Muscle of leg (tissue), 11 donors: ENCODE measurements around the gene GALNT9. TPM values are rescaled to one million over a fixed set of nuclear protein-coding genes. Genes with fewer than 3 reads are reported as not detected.
A peak's percentile ranks its signal among the peaks of the same experiment; 100 is the strongest.
"Not testable (repeated sequence)": the region's sequence is repeated elsewhere in the genome, so short reads cannot be mapped to it uniquely, and the experiment has no call there.

Source experiments
- DNase-seq: peaks from one replicate; pipeline ENCODE4 v3.0.0; 2013
- H3K27ac ChIP-seq: one replicate; pipeline ENCODE4 v1.5.1; 2013; ENCODE audit warnings: mild to moderate bottlenecking, low read length, control low read depth
- H3K27me3 ChIP-seq: one replicate; pipeline ENCODE4 v1.6.1; 2013; ENCODE audit warnings: low read length; ENCODE audit not compliant: control insufficient read depth, insufficient read depth
- H3K36me3 ChIP-seq: one replicate; pipeline ENCODE4 v1.6.1; 2013; ENCODE audit warnings: low read length; ENCODE audit not compliant: control insufficient read depth, insufficient read depth
- H3K4me1 ChIP-seq: one replicate; pipeline ENCODE4 v1.6.1; 2013; ENCODE audit warnings: low read length; ENCODE audit not compliant: control insufficient read depth, insufficient read depth
- H3K4me3 ChIP-seq: one replicate; pipeline ENCODE4 v1.5.1; 2013; ENCODE audit warnings: low read length, control low read depth
- H3K9me3 ChIP-seq: replicated peaks from 2 replicates; pipeline ENCODE4 v1.6.1; 2013; ENCODE audit warnings: low read depth, low read length; ENCODE audit not compliant: control insufficient read depth
- WGBS: methylation state at CpG from one replicate; pipeline ENCODE4 v1.1.5; 2013; ENCODE audit warnings: missing lambda C conversion rate; ENCODE audit not compliant: insufficient coverage; 5-methylcytosine and 5-hydroxymethylcytosine counted together
- polyA plus RNA-seq, 8 donors: library from polyadenylated mRNA; unstranded; fragments of 120-200 nt; gene quantifications; one replicate each; pipeline versions ENCODE4 v1.2.1 to v1.2.3, GENCODE V29; 2013; ENCODE audit warnings: inconsistent platforms in 1 of 8, low replicate concordance in 1 of 8; ENCODE audit not compliant: insufficient read length in 8 of 8, insufficient read depth in 1 of 8
- total RNA-seq: library from RNA; stranded (reverse); fragments of 120-200 nt; gene quantifications from one replicate; pipeline ENCODE4 v1.2.4, GENCODE V29; 2013

GALNT9 gene
- total and polyA plus RNA-seq, 9 donors, result 0.91 to 3.0 (median 2.0) TPM

GRCh38 chr12:132153501-132154340 lies 175.7 kb downstream of the GALNT9 start:
- 34% methylated on average over 41 of the region's 41 CpGs for whole genome bisulfite sequencing
- no peak overlapping the region for H3K4me3 ChIP-seq
- H3K36me3 ChIP-seq, result peaks cover 28% of the 10 kb centered on the region
- H3K27me3 ChIP-seq, result peaks cover 4% of the 10 kb centered on the region
- peaks cover 5% of the 10 kb centered on the region for H3K4me1 ChIP-seq
- H3K9me3 ChIP-seq, result no peaks in the 10 kb centered on the region
- DNase-seq, result peak; percentile 83
- H3K27ac ChIP-seq, result no peak overlapping the region

- no peak overlapping the region for H3K27ac ChIP-seq
- peaks cover 4% of the 10 kb centered on the region for H3K27me3 ChIP-seq
- peaks cover 33% of the 10 kb centered on the region for H3K36me3 ChIP-seq
- H3K9me3 ChIP-seq, result no peaks in the 10 kb centered on the region
- H3K4me3 ChIP-seq, result no peak overlapping the region
- peaks cover 5% of the 10 kb centered on the region for H3K4me1 ChIP-seq
- WGBS, result 94% methylated on average over 17 of the region's 20 CpGs
- no peak for DNase-seq
Observed at GRCh38 chr12:132152953-132153352, 176.4 kb downstream of the GALNT9 start.

GRCh38 chr12:132152411-132152821 lies 177.0 kb downstream of the GALNT9 start:
- no peak for DNase-seq

GRCh38 chr12:132151766-132152410 lies 177.5 kb downstream of the GALNT9 start:
- H3K36me3 ChIP-seq, result peaks cover 34% of the 10 kb centered on the region
- DNase-seq, result no peak
- H3K4me1 ChIP-seq, result peaks cover 5% of the 10 kb centered on the region
- WGBS, result 89% methylated on average over 29 of the region's 32 CpGs
- H3K4me3 ChIP-seq, result no peak overlapping the region
- no peak overlapping the region for H3K27ac ChIP-seq
- peaks cover 4% of the 10 kb centered on the region for H3K27me3 ChIP-seq
- H3K9me3 ChIP-seq, result no peaks in the 10 kb centered on the region

More at GRCh38 chr12:132152411-132152821, 177.0 kb downstream of the GALNT9 start:
- peaks cover 5% of the 10 kb centered on the region for H3K4me1 ChIP-seq
- H3K27me3 ChIP-seq, result peaks cover 4% of the 10 kb centered on the region
- peaks cover 34% of the 10 kb centered on the region for H3K36me3 ChIP-seq
- H3K27ac ChIP-seq, result no peak overlapping the region
- no peak overlapping the region for H3K4me3 ChIP-seq
- no peaks in the 10 kb centered on the region for H3K9me3 ChIP-seq
- WGBS, result 93% methylated on average over 2 of the region's 9 CpGs

GRCh38 chr12:132151145-132151765 lies 178.1 kb downstream of the GALNT9 start:
- no peak overlapping the region for H3K27ac ChIP-seq
- 98% methylated on average over 26 of the region's 36 CpGs for WGBS
- peaks cover 5% of the 10 kb centered on the region for H3K4me1 ChIP-seq
- H3K27me3 ChIP-seq, result peaks cover 4% of the 10 kb centered on the region
- DNase-seq, result no peak
- H3K9me3 ChIP-seq, result no peaks in the 10 kb centered on the region
- H3K36me3 ChIP-seq, result peaks cover 34% of the 10 kb centered on the region
- H3K4me3 ChIP-seq, result no peak overlapping the region

- 96% methylated on average over 3 of the region's 6 CpGs for WGBS
- Histone ChIP-seq H3K27me3 (peaks cover 4% of the 10 kb centered on the region), H3K9me3 (no peaks in the 10 kb centered on the region), H3K36me3 (peaks cover 34% of the 10 kb centered on the region), H3K27ac (no peak overlapping the region), H3K4me3 (no peak overlapping the region), H3K4me1 (peaks cover 5% of the 10 kb centered on the region)
- DNase-seq, result no peak
Observed at GRCh38 chr12:132150780-132151144, 178.6 kb downstream of the GALNT9 start.

GRCh38 chr12:132149526-132149925 lies 179.9 kb downstream of the GALNT9 start:
- not testable (repeated sequence) for H3K9me3 ChIP-seq, H3K4me3 ChIP-seq, H3K27me3 ChIP-seq, H3K27ac ChIP-seq, DNase-seq
- Histone ChIP-seq H3K4me1 (peaks cover 17% of the 10 kb centered on the region), H3K36me3 (peaks cover 34% of the 10 kb centered on the region)
- WGBS, result 86% methylated on average over 16 of the region's 32 CpGs

GRCh38 chr12:132148368-132149045 lies 180.9 kb downstream of the GALNT9 start:
- no peak overlapping the region for H3K27ac ChIP-seq
- no peaks in the 10 kb centered on the region for H3K9me3 ChIP-seq
- no peaks in the 10 kb centered on the region for H3K27me3 ChIP-seq
- 91% methylated on average over 5 of the region's 41 CpGs for WGBS
- peaks cover 34% of the 10 kb centered on the region for H3K36me3 ChIP-seq
- no peak for DNase-seq
- H3K4me3 ChIP-seq, result no peak overlapping the region
- H3K4me1 ChIP-seq, result peaks cover 12% of the 10 kb centered on the region

- Histone ChIP-seq H3K27me3 (no peaks in the 10 kb centered on the region), H3K4me3 (no peak overlapping the region), H3K4me1 (peaks cover 20% of the 10 kb centered on the region), H3K9me3 (no peaks in the 10 kb centered on the region), H3K36me3 (peaks cover 32% of the 10 kb centered on the region), H3K27ac (no peak overlapping the region)
- 95% methylated on average over 35 of the region's 38 CpGs for WGBS
- no peak for DNase-seq
Observed at GRCh38 chr12:132147423-132148367, 181.7 kb downstream of the GALNT9 start.
